Activated T-cell treated with anti-CD3 and anti-CD28 coated beads for 48 hours (primary cell): ENCODE measurements around the gene NKRF.

Experiments
- DNase-seq: peaks from one replicate; pipeline ENCODE4 v3.0.0-alpha.2; 2020; ENCODE audit warnings: low read depth

Gene NKRF

DNA sequence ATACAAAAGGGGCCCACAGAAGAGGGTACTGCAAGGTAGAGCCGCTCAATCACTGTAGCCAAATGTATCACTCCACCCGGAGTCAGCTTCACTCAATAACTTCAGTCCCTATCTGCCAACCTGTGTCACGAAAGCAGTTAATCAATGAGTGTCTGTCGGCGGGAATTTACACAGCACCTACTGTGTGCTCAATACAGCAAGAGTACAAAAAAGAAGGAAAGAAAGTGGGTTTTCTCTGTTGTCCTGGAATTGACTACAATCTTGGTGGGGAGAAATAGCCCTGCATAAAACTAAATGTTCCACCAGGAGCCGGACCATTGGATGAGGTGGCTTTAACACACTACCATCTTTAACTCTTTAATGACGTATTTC is 780 bp upstream of the NKRF start:
- DNase-seq, result no peak

DNA sequence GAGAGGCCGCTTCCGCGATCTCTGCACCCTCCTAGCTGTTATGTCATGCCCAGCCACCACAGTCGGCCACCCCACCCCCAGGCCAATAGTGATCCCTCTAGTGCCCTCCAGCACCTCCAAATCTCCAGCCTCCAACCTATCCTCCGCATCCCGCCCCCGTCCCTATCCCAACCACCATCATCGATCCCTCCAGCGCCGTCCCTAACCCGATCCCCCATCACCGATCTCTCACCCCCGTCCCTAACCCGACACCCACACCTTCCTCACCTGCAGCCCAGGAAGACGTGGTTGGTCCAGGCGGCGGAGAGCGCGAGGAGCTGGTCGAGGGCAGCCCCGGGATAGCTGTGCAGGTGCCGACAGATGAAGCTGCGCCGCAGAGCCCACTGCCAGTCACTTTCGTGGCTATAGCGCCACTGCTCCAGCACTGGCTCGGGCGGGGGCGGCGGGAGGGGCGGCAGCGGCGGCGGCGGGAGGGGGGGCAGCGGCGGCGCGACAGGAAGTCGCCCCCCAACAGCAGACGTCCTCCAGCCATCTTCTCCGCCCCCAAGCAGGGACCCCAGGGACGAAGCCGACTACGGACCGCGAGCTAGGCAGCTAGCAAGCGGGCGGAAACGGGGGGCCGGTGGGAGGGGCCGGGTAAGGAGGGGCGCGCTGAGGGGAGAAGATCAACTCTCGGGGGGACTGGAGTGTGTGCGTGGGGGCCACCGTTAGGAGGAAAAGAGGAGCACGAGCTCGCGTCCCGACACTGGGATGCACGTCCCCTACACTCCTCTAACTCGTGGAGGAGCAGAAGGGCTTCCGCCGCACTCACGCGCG is 552 bp downstream of the NKRF start:
- peak; percentile 39 for DNase-seq

DNA sequence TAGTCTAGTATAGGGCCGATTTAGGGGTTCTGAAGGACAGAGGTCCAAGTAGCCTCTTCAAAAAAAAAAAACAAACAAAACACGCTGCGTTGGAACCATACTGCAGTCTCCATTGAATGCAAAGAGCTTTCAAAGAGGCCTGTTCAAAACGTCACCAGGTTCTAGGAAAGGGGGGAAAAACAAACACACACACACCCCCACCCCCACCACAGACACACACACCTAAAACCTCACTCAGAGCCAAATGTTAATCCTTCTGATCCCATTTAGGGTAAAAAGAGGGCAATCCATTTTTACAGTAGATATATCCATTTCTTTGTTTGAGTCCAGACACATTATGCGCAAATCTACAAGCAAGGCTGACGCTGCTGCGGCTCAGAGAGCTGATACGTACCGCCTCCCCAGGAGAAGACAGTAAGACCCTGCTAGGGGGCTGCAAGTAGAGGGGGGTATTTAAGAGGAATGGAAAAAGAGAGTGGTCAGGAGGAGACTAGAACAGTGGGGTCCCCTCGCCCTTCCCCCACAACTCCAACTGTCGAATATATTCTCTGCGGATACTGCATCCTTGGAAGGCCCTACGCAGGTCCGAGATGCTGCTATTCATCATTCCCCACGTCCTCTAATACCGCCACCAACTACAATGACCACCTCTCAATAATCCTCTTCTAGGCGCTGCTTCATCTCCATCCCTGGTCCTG is 1.3 kb downstream of the NKRF start:
- no peak for DNase-seq

DNA sequence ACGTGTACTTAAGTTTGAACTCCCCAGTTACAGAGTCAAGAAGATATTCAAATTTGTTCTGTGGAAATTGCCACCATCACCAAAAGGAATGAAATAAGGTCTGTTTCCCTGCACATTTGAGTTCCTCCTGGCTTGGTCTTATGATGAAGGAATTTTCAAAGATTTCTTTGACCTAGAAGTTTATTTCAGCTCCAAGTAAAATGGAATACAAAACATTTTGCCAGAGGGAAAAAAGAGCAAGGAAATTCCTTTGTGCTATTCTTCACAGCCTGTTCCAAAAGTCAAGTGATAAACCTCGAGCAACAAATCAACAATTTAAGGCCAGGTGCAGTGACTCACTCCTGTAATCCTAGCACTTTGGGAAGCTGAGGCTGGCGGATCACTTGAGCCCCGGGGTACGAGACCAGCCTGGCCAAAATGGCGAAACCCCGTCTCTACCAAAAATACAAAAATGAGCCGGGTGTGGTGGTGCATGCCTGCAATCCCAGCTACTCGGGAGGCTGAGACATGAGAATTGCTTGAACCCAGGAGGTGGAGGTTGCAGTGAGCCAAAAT is 3.4 kb downstream of the NKRF start:
- DNase-seq, result no peak

DNA sequence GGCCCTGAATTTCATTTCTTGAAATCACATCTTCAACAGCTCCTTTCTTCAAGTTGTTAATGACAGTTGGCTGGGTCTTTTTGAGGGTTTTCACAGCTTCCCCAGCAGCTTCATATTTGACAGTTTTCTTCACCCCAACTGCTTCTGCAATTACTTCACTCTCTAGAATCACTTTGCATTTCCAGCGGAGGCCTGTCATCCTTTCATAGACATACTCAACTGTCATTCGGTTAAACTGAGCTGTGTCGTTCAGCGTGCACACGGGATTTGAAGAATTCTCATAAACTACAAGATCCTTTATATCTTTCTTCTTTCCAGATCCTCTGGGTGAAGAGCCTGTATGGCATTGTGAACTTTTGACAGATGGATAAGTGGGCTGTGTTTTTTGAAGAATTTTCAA is 16.4 kb downstream of the NKRF start:
- DNase-seq, result no peak

DNA sequence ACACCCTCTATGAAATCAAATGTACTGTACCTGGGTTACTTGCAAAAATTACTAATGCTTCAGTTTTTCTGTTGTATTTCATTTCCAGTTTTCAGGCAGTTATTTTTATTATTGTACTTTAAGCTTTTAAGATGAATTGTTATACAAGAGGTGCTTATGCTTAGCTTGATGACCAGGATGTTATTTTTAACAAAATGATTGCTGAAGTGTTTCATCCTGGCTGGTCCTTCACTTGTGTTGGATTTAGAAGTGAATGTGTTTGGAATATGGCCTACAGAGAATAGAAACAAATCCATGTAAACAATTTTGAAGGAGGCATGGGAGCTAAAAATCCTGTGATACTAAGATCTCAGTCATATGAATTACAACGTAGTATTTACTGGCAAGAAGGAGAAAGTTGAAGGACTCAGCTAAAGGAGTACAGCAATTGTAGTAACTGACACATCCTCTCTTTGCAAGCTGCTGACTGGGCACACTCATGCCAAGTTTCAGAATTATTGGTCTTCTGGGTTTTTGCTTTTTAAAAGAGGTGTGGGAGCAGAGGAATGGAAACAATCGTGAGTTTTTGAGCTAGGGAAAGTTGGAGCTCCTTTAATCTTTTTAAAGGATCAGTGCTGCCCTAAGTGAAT is 22.7 kb downstream of the NKRF start:
- no peak for DNase-seq

DNA sequence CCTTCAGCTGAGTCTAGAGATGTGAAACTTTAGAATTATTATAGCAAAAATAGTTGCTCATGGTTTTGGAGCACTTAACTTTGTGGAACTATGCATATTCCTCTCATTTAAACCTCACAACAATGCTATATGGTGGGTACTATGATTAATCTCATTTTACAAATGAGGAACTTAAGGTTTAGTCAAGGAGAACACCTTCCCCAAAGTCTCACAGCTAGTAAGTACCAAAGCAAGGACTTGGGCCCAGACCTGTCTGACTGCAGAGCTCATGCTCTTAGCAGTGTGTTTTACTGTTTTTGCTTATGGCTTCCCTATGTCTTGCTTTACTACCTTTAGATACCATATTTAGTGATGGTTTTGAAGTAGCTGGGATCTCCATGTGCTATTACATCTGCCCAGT is 26.8 kb downstream of the NKRF start:
- no peak for DNase-seq

DNA sequence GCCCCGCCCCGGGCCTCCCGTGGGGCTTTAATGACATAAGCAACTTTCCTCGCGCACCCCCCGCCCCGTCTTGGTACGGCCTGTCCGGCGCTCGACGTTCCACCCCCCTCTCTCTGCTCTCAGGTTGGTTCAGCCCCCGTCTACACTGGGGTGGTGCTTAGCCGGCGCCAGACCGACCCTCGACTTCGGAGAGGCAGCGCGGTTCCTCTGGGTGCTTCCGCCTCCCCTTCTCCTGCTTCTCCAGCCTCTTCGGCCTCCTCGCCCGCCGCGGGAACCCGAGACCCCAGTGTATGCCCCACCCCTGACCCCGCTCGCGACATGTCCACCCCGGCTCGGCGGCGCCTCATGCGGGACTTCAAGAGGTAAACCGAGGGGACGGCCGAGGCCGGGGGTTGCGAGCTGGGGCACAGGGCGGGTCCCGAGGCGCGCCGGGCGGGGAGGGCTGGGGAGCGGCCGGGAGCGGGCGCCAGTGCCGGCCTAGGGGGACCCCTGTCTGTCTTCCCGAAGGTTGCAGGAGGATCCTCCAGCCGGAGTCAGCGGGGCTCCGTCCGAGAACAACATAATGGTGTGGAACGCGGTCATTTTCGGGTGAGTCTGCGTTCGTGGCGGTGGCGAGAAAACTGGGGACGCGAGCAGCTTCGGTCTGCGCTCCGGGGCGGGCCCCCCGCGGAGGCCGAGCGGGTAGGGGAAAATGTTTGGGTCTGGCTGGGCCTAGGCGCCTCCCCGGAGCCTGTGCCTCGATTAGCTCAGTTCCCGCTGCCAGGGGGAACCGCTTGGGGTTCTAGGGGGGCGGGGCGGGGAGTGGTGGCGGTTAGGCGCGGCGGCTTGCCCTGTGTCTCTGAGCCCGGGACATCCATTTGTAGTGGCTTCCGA is 31.6 kb downstream of the NKRF start, which contains the start of gene UBE2A:
Gene UBE2A, plus strand, starts transcription at position 170 of the 873 bp plus-strand sequence. Its CDS starts 149 bp downstream, at position 319.
- peak; percentile 81 for DNase-seq

DNA sequence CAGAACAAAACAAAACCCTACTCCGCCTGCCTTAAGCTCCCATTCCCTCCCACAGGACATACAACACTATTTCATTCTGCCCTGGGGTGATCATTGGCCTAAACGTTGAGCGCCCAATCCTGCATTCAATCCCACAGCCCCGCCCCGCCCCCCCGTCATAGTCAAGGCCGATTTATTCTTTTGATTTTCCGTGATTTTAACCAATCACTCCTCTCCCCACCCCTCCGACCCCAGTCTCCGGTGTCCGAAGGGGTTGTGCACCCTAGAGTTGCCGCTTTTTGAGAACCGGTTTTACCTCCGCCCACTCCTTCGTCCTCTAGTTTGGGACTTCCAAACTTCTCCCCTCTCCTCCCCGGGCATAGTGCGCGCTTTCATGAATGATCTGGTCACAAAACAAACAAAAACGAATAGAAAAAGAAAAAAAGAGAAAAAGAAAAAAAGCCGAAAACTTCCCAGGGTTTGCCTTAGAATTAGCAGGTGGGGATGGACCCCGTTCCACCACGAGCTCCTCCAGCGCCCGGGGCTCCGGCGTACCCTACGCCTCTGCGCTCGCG is 32.3 kb downstream of the NKRF start:
- no peak for DNase-seq

DNA sequence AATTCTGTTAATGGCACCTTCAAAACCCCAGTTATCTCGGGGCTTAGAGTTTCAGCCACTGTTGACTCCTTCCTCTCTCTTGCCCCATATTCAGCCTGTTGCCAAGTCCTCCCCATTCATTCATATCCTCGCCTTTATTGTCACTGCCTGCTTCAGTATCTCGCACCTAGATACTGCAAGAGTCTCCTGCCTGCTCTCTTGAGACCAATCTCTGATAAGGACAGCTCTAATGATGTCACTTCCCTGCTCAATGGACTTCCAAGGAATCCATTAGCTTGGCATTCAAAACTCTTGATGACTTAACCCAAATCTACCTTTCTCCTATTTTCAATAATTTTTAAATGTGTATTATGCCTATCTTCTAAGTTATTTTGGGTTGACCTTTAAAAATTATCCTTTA is 33.0 kb downstream of the NKRF start:
- DNase-seq, result no peak

DNA sequence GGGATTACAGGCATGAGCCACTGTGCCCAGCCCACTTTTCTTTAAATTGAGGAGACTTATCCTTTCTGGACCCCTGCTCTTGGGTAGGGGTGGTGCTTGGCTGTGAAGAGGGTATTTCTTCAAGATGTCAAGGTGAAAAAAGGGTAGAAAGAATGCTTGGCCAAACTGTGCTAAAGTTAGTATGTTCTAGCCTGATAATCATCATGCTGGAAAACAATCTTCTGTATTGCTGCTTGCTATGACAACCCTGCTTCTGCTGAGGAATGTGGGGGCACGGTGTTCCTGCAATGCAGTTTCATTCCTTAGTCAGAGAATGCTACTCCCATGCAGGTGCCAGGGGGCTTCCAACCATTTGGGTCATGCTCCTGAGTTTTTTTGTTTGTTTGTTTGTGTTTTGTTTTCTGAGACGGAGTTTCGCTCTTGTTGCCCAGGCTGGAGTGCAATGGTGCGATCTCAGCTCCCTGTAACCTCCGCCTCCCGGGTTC is 35.8 kb downstream of the NKRF start:
- no peak for DNase-seq

DNA sequence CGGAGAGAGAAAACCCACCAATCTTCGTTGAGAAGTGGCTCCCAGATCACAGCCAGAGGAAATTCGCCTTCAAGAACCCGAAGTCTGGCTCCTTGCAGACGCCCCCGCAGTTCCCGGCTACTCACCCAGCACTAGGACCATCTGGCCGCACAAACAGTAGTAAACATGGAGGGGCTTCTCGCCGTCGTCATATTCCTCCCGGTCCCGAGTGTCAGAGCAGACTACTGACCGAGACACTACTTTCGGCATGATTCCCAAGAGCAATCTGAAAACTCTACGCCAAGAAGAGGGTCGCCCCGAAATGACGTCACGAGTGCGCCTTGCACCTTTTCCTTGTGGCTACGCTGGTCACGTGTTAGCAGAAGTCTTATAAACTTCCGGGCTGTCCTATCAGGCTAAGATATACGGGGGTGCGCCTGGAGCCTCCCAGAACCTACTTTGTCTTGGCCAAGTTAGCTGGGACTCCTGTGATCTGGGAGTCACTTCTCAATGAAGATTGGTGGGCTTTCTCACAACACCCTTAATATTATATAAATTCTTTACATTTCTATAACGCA is 41.0 kb downstream of the NKRF start, which contains the start of gene STEEP1:
Gene STEEP1, minus strand, starts transcription at position 303 of the 557 bp plus-strand sequence. Its CDS starts 54 bp downstream, at position 249.
- peak; percentile 76 for DNase-seq

DNA sequence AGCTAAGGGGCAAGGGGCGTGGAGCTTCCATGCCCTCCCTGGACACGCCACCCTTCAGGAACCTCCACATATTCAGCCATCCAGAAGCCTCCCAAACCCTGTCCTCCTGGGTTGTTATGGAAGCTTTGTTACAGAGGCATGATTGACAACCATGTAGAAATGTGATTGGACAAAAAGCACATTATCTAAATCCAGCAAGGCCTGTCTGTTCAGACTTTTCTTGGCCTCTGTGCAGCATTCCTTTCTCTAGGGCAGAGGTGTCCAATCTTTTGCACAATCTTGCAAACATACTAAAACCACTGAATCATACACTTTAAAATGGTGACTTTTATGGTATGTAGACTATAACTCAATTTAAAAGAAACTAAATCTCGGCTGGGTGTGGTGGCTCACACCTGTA is 53.7 kb downstream of the NKRF start:
- DNase-seq, result no peak

DNA sequence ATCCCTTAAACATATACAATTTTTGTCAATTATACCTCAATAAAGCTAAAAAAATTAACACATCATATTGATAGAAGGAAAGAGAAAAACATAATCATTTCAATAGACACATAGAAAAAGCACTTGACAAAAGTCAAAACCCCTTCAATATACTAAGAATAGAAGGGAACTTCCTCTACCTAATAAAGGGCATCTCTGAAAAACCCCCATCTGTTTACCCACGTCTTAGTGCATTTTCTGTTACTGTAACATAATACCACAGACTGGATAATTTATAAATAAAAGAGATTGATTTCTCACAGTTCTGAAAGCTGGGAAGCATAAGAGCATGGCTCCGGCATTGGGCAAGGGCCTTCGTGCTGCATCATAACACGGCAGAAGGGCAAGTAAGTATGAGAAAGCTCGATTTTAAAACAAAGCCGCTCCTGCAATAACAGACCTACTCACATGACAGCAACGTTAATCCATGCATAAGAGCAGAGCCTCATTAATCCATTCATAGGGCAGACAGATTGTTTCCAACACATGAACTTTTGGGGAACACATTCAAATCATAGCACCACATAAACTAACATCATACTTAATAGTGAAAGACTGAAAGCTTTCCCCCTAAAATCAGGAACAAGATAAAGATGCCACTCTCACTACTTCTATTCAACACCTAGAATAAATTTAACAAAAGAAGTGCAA is 56.8 kb downstream of the NKRF start:
- no peak for DNase-seq

DNA sequence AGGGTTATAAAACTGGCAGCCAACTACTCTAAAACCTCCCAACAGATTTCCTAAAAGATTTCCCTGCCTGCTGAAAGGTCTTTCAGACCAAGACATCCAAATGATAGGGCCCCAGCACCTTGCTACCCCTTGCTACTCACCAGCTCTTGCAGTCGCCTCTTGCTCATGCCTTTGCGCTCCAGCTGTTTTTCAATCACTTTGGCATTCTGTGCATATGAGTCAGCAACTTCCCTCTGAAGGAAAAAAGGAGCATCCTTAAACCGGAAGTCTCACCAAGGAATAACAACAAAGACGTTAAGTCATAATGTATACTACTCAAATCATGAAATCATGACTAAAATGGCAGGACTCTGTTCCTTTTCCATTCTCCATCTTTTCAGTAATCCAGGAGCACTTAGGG is 65.0 kb downstream of the NKRF start:
- no peak for DNase-seq

DNA sequence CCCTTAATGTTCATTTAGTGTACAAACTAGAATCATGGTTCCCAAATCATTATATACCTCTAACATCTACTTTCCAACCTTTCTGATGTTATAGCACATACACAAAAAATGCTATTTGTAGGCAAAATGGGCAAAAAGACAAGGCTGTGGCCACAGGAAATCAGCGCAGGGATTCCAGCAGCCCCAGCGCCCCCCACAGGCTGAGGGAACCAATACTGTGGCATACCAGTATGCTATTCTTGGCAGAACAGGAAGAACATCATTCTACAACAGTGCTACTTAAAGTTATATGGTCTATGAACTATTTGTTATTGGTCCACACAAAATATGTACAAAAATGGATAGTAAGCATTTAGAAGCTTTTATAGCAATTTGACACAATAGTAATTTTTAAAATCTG is 66.4 kb downstream of the NKRF start:
- DNase-seq, result no peak
